HuH-7 (cell line): Measurements from ENCODE around the gene ZFP82.
A peak's percentile ranks its signal among the peaks of the same experiment; 100 is the strongest.

ENCODE experiments used
- DNase-seq: peaks from one replicate; pipeline ENCODE4 v3.0.0; 2011; ENCODE audit warnings: low spot score

Gene ZFP82

DNA sequence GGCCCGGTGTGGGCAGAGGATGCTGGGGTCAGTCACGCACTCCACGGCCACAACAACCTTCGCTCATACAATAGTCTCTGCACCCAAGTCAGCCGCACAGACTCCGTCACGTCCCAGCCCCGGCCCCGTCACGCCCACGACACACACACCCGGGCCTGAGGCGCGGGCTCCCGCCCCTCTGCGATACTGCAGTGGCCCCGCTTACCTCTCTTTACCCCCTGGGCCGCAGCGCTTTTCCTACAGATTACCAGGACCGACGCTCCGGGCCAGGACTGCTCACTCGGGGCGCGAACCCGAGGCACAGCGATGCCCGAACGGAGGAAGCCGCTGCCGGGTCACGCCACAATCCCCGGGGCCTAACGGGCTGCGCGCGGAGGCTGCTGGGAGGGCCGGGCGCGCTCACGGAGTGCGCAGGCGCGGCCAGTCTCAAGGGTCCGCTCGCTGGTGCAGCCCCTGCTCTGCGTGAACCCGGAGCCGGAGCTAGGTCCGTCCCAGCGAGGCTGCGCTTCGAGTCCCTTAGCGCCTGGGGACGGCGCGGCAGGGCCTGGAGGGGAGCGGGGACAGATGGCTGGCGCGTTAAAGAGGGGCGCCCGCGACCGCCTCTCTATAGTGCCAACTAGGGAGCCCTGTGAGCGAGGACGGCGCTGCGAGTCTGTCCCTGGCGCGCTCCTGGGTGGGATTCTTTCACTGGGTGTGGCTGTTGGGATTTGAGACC lies at the start of gene ZFP82:
Gene ZFP82 (minus strand): TSS at position 358 of the 715 bp plus-strand sequence. CDS start 8,855 bp downstream, outside the sequence.
- peak; percentile 93 for DNase-seq

- DNase-seq = no peak
Observed at GRCh38 chr19:36460046-36460445, 41.6 kb upstream of the ZFP82 start.

DNA sequence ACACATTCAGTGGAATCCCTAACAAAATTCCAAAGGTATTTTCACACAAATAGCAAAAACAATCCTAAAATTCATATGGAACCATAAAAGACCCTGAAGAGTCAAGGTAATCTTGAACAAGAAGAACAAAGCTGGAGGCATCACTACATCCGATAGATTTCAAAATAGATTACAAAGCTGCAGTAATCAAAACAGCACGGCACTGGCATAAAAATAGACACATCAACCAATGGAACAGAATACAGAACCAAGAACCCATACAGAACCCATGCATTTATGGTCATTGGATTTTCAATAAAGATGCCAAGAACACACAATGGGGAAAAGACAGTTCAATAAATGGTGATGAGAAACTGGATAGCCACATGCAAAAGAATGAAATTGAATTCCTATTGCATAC lies 38.4 kb upstream of the ZFP82 start:
- DNase-seq = no peak

- DNase-seq = no peak
Observed at GRCh38 chr19:36449059-36449670, 30.7 kb upstream of the ZFP82 start.

DNA sequence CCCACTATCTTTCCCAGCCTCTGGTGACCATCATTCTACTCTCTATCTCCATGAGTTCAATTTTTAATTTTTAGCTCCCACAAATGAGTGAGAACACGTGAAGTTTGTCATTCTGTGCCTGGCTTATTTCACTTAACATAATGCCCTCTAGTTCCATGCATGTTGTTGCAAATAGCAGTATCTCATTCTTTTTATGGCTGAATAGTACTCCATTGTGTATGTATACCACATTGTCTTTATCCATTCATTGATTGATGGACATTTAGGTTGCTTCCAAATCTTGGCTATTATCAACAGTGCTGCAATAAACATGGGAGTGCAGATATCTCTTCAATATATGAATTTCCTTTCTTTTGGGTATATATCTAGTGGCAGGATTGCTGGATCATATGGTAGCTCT lies 22.9 kb upstream of the ZFP82 start:
- no peak for DNase-seq

GRCh38 chr19:36436531-36436930 lies 18.1 kb upstream of the ZFP82 start:
- no peak for DNase-seq

DNA sequence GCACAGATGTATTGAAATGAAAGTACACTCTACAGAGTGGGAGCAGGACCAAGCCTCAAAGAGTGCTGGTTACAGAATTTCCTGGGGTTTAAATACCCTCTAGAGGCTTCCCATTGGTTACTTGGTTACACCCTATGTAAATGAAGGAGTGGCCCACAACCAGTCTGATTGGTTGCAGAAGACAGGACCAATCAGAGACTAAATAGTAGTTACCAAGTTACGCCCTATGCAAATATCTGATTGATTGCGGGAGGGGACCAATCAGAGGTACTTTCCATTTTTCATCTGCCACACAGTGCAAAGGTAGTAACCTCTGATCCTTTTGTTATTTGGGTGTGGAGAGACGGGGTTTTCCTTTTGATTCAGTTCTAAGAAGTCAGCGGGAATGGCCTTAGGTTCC lies 5.5 kb upstream of the ZFP82 start:
- no peak for DNase-seq

DNA sequence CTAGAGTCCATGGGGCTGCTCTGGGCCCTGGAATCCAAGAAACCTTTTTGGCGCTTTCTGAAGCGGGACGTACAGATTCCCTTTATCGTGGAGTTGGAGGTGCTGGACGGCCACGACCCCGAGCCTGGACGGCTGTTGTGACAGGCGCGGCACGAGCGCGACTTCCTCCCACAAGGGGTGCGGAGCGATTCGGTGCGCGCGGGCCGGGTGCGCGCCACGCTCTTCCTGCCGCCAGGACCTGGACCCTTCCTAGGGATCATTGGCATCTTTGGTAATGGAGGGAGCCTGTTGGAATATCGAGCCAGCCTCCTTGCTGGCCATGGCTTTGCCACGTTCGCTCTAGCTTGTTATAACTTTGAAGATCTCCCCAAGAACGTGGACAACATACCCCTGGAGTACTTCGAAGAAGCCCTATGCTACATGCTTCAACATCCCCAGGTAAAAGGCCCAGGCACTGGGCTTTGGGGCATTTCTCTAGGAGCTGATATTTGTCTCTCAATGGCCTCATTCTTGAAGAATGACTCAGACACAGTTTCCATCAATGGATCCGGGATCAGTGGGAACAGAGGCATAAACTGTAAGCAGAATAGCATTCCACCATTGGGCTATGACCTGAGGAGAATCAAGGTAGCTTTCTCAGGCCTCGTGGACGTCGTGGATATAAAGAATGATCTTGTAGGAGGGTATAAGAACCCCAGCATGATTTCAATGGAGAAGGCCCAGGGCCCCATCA lies 3.5 kb upstream of the ZFP82 start:
- no peak for DNase-seq

DNA sequence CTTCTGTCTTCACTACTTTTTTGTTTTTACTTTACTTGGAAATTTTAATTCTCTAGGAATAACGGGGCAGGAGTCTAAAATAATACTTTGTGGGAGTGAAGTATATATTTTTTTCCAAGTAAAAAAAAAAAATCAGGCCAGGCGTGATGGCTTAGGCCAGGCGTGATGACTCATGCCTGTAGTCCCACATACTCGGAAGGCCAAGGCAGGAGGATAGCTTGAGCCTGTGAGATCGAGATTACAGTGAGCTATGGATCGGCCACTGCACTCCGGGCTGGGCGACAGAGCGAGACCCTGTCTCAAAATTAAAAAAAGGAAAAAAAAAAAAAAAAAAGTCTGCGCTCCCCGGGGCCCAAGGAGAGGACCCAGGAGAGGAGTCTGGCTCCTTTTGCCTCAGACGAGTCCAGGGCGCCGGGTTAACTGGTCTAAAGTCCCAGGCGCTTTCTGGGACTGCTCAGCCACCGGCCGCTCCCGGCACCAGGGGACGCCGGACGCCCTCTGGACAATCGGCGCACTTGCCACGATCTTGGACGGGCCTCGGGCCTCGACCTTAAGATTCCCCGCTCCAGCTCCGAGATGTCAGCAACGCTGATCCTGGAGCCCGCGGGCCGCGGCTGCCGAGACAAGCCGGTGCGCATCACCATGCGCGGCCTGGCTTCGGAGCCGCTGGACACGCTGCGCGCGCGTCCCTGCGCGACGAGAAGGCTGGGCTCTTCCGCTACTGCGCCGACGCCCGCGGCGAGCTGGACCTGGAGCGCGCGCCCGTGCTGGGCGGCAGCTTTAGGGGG lies 2.7 kb upstream of the ZFP82 start:
- DNase-seq = no peak

DNA sequence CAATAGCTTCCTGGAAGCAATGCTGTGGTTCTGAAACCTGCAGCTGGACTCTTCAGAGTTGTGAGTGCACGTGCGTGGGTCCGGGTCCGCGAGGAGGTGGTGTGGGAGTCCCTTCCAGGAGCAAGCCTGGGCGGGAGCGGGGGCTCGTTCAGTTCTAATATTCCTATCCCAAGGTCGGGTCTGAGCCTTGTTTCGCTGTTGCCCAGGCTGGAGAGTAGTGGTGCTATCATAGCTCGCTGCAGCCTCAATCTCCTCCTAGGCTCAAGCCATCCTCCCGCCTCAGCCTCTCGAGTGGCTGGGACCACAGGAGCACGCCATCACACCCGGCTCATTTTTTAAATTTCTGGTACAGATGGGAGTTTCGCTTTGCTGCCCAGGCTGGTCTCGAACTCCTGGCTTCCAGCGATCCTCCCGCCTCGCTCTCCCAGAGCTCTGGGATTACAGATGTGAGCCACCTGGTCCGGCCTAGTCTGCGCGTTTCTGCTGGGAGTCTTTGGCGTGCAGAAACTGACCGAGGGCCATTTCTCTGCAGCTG lies 625 bp downstream of the ZFP82 start:
- no peak for DNase-seq

GRCh38 chr19:36409841-36410240 lies 8.6 kb downstream of the ZFP82 start:
- no peak for DNase-seq

- no peak for DNase-seq
Observed at GRCh38 chr19:36408101-36408500, 10.3 kb downstream of the ZFP82 start.

DNA sequence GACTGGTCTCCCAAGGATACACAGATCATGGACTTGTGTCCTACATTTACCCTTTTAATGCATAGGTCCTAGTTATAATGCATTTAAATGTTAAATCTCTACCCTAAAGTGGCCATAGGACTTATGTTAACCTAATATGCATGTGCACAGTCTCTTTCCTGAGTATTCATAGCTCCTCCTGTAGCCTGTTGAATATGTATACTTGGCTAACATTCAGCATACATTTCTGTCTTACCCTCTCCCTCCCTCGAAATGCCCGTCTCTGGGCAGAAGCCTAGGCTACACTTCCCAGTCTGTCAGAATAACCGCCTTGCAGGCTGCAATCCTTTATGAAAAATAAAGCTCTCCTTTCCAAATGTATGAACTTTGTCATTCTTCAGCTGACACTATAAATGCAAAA lies 13.9 kb downstream of the ZFP82 start:
- DNase-seq = no peak

GRCh38 chr19:36401475-36401874 lies 17.0 kb downstream of the ZFP82 start:
- no peak for DNase-seq

GRCh38 chr19:36398571-36398970 lies 19.9 kb downstream of the ZFP82 start:
- DNase-seq = no peak

DNA sequence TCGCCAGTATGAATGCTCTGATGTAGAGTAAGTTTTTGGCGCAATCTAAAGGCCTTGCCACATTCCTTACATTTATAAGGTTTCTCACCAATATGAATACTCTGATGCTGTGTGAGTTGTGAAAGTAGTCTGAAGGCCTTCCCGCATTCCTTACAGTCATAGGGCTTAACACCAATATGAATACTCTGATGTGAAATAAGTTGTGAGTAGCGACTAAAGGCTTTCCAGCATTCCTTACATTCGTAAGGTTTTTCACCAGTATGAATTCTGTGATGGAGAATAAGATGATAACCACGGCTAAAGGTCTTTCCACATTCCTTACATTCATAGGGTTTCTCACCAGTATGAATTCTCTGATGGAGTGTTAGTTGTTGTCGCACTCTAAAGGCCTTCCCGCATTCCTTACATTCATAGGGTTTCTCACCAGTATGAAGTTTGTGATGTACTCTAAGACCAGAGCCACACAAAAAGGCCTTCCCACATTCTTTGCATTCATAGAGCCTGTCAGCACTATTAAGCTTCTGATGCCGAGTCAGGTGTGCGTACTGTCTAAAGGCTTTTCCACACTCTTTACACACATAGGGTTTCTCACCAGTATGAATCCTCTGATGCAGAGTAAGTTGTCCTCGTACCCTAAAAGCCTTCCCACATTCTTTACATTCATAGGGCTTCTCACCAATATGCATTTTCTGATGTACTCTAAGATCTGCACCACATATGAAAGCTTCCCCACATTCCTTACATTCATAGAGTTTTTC lies 25.3 kb downstream of the ZFP82 start:
- no peak for DNase-seq

DNA sequence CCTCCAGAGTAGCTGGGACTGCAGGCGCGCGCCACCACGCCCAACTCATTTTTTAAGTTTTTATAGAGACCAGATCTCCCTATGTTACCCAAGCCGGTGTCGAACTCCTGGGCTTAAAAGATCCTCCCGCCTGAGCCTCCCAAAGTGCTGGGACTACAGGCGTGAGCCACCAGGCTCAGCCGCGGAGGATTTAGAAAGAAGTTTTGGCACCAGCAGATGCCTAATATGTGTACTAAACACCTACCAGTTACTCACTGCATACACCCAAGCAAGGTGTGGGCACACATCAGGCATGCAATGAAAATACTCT lies 39.0 kb downstream of the ZFP82 start:
- no peak for DNase-seq

DNA sequence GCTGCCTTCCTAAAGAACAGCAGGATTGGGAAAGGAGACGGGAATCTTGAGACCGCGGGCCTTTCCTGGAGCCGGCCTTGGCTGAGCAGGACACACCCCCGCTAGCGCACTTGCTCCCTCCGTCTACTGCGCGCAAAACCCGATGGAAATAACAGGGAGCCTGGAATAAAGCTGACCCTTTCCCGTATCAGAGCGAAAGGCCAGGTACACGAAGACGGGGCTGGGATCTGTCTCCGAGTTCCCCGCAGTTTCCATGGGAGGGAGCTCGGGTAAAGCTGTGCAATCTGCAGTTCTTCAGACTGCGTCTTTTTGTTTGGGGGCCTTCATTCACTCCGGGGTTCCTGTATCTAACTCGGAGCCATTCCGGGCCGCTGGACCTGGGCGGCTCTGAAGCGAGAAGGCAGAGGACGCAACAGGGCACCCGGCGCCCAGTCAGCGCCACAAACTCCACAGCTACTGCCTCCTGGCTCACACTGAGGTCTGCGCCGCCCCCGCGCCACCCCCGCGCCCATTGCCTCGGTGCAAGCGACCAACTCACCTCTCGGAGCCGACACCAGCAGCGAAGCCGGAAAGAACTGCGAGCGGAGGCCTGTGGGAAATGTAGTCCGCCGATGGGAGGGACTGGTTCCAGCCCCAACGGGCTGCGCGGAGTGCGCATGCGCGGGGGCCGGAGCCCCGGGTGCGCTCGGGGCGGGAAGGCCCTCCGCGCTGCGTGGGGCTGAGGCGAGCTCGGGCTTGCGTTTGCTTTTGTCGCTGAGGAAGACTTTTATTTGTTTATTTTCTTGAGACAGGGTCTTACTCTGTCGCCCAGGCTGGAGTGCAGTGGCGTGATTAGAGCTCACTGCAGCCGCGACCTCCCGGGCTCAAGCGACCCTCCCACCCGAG lies 39.6 kb downstream of the ZFP82 start, which contains the start of gene ZFP14:
Gene ZFP14 (minus strand): TSS at position 577 of the 885 bp plus-strand sequence. CDS start 11,309 bp downstream, outside the sequence.
- peak; percentile 98 for DNase-seq

DNA sequence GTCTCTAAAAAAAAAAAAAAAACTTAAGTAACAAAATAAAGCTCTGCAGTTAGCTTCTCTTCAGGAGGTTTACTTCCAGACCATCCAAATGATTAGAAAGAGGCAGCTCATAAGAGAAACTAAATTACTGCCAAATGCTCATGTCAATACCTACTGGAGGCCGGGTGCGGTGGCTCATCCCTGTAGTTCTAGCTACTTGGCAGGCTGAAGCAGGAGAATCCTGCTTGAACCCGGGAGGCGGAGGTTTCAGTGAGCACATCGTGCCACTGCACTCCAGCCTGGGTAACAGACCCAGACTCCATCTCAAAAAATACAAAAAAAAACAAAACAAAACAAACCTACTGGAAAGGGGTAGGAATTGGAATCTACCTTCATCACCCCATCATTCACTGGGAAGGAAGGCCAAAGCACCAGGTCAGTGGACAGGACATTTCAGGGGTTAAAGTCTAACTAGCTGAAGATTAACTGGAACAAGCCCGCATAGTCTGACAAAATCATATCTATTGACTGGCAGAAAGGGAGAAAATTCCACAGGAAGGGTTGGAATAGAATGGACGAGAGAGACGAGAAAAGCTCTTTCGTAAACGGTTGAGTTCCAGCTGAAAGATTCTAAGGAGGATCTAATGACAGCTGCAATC lies 40.8 kb downstream of the ZFP82 start:
- peak; percentile 52 for DNase-seq

DNA sequence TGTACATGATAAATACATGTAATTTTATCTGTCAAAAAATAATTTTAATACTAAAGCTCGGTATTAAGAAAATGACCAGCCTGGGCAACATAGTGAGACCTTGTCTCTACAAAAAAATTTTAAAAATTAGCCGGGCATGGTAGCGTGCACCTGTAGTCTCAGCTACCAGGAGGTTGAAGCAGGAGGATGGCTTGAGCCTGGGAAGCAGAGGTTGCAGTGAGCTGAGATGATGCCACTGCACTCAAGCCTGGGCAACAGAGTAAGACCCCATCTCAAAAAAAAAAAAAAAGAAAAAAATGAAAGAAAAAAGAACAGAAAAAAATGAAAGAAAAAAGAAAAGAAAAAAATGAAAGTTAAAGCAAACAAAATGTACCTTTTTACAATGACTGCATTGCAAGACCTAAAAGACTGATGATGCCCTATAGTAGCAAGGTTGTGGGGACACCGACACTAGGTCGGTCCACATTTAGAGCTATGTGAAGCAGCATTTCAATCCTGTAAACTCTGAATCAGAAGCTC lies 44.7 kb downstream of the ZFP82 start:
- DNase-seq = no peak
